NCI-H1105 (cell line): ENCODE measurements around the gene ZNG1C.
"Not testable (repeated sequence)": the region's sequence is repeated elsewhere in the genome, so short reads cannot be mapped to it uniquely, and the experiment has no call there.

Experiments used
- DNase-seq: peaks from one replicate; lab custom pipeline; 2025; lab: John Stamatoyannopoulos, UW

ZNG1C gene

DNA sequence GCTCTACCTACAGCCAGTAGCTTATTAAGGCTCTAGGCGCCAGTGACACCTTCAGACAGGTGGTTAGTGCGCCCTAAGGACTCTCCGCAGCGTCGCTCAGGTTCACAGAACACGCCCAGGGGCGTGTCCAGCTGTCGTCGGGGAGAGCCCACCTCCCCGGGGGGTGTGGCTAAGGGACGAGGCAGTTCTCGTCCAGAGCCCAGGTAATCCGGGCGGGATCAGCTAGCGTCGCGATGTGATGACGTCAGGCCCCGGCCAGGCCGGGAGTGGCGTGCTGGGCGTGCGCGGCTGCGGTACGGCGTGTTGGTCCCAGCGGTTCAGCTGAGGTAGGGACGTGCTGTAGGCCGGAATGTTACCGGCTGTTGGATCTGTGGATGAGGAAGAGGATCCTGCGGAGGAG, at the start of gene ZNG1C:
ZNG1C (plus strand) TSS at position 301 of the 400 bp plus-strand sequence; CDS start at position 350, 49 bp downstream.
- not testable (repeated sequence) for DNase-seq

DNA sequence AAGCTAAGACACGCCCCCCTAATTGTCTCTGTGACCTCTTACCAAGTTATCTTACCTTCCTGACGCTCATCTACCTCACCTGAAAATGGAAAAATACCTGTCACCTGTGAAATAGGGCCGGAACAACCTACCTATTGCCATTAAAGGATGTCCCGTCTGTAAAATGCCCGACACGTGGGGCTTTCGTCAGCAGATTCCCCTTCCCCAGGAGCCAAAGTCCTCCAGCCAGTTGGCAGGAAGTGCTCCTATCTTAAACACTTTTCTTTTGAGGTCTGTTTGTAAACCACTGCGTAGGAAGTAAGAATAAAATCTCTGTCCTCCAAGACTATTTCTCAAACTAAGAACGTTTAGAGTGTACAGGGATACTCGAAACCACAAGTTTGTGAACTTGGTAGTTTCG, 654 bp downstream of the ZNG1C start:
- DNase-seq: not testable (repeated sequence)

DNA sequence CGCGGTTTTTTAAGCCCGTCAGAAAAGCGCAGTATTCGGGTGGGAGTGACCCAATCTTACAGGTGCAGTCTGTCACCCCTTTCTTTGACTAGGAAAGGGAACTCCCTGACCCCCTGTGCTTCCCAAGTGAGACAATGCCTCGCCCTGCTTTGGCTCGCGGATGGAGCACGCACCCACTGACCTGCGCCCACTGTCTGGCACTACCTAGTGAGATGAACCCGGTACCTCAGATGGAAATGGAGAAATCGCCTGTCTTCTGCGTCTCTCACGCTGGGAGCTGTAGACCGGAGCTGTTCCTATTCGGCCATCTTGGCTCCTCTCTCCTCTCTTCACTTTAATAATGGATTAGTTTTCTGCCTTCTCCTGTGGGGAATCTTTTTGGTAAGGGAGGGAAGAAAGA, 39.3 kb downstream of the ZNG1C start:
- DNase-seq: not testable (repeated sequence)

DNA sequence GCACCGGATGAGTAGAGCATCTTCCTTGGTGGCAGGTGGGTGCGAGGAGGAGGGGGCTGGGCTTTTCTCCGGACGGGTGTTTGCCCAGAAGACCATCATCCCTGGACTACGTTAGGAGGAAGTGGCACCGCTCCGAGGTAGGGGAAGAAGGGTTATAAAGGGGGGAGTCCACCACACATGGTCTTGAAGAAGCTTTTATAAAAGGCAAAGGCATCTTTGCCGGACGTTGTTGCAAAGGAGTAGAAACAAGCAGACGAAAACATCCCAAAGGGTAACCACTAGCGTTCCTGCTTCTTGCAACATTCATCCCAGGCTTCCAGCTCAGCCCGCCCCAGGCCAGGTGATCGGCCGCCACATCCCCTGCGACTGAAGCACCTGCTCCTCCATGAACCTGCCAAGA, 60.8 kb downstream of the ZNG1C start, which contains the start of gene FOXD4L3:
FOXD4L3 (plus strand) TSS at position 301 of the 400 bp plus-strand sequence; CDS start at position 386, 85 bp downstream.
- not testable (repeated sequence) for DNase-seq

DNA sequence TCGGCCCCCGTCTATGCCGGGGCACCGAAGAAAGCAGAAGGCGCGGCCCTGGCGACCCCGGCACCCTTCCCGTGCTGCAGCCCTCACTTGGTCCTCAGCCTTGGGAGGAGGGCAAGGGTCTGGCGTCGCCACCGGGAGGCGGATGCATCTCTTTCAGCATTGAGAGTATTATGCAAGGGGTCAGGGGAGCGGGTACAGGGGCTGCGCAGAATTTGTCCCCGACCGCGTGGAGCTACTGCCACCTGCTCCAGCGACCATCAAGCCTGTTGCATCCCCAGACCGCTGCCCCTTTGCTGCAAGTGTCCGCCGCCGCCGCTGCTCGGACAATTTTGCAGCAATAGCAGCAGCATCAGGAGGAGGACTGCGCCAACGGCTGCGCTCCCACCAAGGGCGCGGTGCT, 62.0 kb downstream of the ZNG1C start:
- DNase-seq: not testable (repeated sequence)

DNA sequence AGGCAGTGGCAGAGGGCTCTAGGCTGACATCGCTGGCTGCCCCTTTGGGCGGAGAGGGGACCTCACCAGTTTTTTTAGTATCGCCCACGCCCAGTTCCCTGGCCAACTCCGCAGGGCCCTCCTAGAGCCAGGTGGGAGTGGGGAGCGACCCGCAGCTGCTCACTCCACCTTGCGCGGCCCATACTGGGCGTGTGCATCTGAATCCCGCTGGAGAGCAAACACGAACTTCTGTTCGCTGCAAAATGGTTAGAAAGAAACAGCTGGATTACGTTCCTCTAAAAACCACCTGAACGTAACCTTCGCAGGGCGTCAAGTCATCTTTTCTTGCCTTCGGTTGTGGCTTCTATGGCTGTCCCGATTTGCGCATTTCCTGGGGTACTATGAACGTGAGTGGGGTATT, 62.4 kb downstream of the ZNG1C start:
- not testable (repeated sequence) for DNase-seq

DNA sequence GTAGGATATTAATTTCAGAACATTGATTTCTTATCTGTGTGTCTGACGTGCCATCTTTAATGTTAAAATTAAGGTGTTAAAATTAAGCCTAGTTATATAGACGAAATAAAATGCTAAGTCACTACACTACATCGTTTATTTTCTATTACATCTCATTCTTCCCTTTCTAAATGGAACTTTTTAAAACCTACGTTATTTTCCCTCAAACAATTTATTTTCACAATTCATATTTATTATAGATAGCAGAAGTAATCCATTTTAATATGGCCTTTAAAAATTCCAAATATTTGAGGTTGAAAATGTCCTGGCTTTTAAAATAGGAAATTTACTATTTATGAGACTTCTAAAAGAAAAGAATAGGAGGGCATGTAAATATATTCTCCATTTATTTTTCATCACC, 63.0 kb downstream of the ZNG1C start:
- DNase-seq: not testable (repeated sequence)

DNA sequence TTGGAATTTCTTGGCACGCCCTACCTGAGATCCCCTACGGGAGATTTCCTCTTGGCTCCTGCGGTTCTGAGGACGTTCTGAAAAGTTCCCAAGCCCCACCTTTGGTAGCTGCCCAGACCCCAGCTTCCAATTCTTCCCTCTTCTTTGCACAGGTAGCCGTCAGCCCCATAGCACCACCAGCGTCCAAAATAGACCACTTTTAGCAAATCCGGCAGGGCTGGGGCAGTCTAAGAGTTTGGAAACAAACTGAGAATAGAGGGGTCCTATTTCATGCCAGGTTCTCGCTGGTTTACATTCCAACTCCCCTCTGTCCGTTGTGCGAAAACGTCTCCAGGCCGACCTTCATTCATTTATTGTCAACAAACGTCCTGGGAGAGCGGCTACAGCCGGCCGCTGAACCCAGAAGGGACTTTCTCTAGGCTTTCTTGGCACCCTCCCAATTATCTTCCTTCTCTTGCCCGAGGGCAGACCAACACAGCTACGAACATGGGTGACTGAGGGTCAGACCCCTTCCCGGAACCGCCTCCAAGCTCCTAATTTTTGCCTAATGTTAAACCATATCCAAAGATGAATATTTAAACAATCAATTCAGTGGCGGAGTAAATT, 64.0 kb downstream of the ZNG1C start:
- not testable (repeated sequence) for DNase-seq

DNA sequence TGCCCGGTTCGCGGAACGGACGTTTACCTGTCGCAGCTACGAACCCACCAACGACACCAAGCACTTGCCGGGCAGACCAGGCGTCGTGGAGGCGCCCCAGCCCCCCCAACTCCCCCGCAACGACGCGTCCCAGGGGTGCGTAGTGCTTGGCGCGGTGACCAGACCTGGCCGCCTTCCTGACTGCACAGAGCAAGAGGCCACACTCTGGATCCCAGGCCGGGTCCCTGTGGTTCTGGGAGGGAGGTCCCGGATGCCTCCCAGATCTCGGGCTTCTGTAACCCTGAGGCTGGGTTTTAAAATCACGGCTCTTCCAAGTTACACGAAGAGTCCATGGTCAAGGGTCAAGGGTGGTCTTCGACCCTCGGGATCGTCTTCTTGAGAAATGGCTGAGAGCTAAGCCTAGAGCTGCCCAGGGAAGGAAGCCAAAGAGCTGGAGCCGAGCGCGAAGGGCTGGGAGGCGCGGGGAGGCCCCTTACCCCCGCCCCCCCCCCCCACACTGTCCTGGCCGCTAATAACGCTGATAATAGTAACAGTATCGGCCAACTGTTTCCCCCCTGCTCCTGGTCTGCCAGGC, 64.7 kb downstream of the ZNG1C start:
- DNase-seq: not testable (repeated sequence)

DNA sequence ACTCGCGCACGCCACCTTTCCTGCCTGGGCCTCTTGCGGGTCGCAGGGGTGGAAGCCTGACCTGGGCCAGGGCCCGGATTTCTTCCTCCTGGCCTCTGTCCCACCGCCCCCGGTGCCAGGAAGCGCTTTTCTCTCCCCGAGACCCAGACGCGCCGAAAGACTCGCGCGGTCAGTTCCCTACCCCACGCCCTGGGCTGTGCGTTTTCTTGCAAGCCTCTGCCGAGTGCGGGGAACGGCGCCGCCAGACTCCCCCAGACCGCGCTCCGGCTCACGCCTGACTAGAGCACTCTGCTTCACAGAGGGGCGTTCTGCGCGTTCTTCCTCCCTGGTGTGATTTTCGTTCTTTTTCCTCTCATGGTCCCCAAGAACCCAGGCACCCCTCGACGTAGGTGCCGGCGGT, 65.3 kb downstream of the ZNG1C start:
- DNase-seq: not testable (repeated sequence)

DNA sequence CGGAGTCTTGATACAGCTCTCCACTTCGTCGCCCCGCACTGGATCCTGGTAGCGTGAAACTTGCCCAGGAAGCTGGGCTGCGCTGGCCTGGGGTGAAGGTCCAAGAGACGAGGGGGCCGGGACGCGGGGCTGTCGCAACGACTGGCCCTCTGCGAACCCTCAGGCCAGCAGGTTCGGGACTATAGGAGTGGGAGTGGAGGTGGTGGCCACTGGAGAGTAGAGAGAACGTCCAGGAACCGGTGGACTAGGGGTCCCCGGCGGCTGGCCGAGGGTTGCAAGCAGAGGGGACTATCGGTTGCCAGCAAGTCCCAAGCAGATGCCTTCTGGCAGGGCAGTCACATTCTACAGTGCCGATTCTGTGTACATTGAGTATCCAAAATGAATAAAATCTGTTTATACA, 65.9 kb downstream of the ZNG1C start:
- not testable (repeated sequence) for DNase-seq

DNA sequence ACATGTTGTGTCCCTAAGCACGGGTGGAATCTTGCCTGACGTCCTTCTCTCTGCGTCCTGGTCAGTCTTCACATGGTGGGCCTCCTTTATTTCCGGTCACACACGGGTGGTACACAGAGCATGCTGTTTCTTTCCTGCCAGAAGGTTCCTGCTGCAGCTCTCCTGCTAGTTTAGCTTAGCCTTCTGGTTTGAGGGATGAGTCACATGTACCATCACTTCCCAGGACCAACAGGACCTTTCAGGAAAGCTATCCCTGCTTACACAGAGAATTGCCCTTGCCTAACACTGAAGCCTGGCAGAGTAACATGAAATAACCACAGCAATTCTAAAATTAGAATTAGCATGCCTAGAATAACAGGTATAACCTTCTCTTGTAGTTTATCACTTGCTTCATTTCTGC, 69.4 kb downstream of the ZNG1C start:
- DNase-seq: not testable (repeated sequence)

DNA sequence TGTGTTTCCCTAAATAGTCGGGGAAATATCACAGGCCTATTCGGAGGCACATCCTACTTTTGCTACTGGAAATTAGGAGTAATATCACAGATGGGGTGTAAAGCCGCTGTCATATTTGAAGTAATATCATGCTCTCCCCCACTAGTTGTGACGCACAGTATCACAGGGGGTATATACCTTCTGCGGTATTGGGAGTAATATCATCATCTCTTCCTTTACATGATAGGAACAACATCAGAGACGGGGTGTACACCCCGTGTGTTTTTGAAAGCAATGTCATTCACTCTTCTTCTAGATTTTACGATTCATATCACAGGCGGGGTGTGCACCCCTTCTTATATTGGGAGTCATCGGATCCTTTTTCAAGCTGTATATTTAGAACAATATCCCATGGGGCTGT, 76.4 kb downstream of the ZNG1C start:
- not testable (repeated sequence) for DNase-seq

DNA sequence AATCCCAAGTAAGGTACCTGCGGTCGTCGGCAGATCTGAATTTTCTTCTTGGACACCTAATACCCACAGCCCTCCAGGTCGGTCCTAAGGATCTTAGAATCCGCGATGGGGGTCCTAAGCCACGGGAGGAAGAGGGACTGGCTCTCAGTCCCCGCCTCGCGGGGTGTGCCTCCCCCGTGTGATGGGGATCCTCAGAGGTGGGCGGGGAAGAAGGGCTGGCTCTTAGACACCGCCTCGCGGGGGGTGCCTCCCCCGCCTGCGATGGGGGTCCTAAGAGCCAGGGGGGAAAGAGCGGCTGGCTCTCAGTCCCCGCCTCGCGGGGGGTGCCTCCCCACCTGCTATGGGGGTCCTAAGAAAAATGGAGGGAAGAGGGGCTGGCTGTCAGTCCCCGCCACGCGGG, 82.0 kb downstream of the ZNG1C start:
- DNase-seq: not testable (repeated sequence)

DNA sequence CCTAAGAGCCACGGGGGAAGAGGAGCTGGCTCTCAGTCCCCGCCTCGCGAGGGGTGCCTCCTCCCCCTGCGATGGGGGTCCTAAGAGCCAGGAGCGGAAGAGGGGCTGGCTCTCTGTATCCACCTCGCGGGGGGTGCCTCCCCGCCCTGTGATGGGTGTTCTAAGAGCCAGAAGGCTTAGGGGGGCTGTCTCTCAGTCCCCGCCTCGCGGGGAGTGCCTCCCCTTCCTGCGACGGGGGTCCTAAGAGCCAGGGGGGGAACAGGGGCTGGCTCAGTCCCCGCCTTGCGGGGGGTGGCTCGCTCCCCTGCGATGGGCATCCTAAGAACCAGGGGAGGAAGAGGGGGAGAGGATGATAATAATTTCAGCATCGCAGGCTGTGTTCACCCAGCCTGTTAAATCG, 82.7 kb downstream of the ZNG1C start:
- not testable (repeated sequence) for DNase-seq

DNA sequence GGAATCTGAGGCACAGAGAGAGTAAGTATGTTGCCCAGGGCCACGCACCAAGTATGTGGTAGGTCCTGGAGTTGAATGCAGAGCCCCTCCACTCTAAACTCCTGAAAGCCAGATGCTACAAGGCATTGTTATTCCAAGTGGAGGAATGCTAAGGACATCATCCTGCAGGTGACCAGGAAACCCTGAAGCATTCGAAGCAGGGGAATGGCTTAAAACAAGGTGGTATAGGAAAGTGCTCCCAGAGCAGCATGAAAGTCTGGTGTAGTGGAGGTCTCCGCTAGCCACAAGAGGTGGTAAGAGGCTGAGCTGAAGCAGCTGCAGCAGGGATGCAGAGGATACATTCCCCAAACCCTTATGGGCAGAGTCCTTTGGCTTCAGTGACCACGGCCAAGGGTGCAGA, 87.3 kb downstream of the ZNG1C start:
- DNase-seq: not testable (repeated sequence)

DNA sequence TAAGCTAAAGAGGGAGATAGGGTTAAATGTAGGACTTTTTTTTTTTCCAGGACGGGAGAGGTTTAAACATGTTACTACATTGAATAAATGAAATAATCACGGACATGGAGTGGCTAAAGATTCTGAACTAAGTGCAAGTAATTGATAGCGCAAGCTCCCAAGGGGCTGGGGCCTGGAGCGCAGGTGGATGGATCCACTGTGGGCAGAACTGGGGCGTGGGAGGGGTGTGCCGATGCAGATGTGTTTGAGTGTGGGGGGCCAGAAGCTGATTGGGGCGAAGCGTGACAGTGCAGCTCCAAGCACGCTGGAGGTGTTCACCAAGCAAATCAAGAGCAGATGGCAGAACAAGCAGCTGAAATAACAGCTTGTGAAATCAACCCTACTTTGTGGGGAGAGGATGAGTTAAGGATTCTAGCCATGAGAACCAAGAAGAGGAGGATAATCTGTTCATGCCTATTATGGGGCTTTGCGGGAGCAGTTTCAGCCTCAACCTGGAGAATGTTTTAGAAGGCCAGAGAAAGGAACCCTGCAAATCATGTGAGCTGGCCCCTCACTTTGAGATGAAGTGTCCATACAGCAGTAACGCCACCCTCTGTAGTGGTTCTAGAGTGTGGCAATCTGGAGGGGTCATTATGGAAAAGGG, 88.9 kb downstream of the ZNG1C start:
- DNase-seq: not testable (repeated sequence)

DNA sequence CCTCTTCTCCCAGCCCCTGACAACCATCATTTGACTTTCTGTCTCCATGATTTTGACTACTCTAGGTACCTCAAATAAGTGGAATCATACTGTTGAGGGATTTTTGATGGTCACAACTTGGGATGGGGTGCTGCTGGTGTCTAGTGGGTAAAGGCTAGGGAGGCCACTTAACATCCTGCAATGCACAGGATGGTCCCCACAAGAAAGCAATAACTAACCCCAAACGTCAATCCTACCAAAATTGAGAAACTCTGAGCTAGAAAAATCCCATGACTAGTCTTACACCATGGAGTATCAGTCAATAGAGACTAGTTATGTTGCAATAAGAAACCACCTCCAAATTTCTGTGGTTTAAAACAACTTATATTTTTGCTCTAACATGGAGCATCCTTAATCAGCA, 90.3 kb downstream of the ZNG1C start:
- DNase-seq: not testable (repeated sequence)

DNA sequence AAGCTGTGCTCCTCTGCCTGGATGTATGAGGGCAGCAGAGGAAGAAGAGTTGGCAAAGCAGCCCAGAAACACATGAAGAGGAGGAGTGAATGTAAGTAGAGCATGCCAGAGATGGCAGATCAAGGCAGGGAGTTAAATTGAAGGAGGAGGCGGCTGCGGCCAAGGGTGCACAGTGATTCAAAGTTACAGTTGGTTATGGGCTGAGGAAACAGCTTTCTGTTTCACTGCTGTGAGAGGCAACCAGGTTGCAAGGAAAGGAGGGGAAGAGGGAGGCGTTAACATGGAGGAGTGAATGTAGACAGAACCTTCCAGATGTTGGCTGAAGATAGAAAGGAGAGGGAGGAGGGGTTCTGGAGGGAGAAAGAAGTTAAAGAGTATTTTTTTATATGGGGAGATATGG, 94.2 kb downstream of the ZNG1C start:
- not testable (repeated sequence) for DNase-seq

DNA sequence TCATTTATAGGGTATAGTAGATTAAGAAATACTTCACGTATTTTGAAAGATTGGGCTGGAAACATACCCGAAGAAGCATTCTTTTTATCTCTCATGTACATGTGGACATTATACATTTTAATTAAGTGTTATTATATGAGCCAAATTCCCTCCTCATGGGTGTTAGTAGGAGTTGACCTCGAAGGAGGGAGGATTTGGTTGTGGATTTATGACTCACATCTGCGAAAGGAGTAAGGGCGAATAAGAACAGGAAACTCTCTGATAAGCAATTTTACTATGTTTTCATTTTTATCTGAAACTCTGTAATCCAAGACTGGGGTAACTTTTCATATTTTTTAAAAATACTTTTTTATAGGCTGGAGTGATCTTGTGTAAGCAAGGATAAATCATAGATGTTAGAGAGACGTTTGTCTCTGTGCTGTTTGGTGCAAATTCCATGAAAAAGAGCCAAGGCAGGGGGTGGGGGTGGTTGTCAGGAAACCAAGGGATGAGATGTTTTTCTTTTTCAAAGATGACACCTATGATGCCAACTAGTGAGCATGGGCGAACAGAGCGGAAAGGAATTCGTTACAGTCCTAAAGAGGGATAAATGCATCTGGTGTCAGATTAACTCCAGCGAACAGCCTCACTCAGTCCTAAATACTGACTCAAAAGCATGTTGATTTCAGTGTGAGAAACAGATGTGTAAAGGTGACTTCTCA, 95.0 kb downstream of the ZNG1C start:
- not testable (repeated sequence) for DNase-seq

DNA sequence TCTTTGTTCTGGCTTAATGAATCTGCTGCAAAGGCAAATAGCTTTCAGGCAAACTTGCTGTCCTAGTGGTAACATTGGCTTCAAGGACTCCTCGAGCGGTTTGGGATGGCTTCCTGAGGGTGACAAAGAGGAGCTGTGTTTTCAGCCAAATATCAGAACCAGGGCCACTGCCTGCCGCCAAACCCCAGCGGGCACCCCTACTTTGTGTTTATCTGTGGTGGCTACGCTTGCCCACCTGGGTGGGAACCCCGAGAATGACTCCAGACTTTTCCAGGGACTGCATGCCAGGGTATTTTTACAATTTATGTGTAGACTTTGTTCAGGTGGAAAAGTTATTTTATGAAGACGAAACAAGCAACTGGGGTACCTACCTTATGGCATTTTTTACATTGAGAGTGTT, 96.2 kb downstream of the ZNG1C start:
- not testable (repeated sequence) for DNase-seq

DNA sequence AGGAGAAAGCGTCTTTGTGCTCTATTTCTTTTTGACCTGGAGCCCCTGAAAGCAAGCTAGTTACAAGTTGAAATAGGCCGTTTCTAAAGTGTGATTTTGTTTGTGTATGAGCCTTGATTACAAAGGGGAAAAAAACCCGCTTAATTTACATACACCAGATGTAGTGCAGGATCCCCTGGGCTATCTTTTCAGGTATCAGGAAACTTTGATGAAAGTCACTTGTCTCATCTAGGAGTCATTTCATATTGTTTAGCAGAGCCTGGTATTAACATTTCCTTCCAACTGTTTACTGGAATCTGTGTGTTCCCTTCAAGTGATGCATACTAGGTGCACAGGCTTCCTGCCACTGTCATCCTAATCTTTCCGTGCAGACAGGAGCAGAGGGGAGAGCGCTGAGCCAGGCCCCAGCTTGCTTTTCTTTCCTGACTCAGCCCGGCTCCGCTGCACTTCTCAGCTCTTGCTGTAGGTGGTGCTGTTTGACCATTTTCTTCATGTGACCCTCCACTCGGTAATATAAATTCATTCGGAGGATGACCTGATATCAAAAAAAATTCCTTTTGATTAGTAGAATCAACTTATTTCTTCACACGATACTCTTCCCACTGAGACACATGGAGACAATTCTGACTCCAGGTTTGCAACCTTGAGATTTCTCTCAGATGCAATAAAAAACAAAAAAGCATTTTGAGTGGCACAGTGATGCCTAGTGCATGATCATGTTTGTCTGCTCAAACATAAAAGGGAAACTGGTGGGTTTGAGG, 100.7 kb downstream of the ZNG1C start:
- not testable (repeated sequence) for DNase-seq
